HepG2 (cell line): ENCODE results near the gene LIPN. TPM values are rescaled to one million over a fixed set of nuclear protein-coding genes. Genes with fewer than 3 reads are reported as not detected.

ENCODE experiments used
- ATAC-seq: fragments of 200-7000 bp; cut with Tn5 transposase; 3 replicates; pipeline ENCODE4 v1.9.1; 2020; ENCODE audit warnings: mild to moderate bottlenecking, moderate library complexity
- BruUV-seq: library from RNA; stranded (reverse); fragments of 400-500 nt; replicated peaks from 2 replicates; lab custom pipeline; 2021; lab: Mats Ljungman, UMichigan
- CTCF ChIA-PET: fragments of 300-600 bp; formaldehyde crosslinking; extraction: SDS; loops from one replicate; lab custom pipeline; 2021; ENCODE audit warnings: low total read pairs, inconsistent platforms, low intra/inter-chr PET ratio; lab: Yijun Ruan, JAX
- POLR2A ChIA-PET: fragments of 350-600 bp; sonication (Branson Sonifier 250); formaldehyde crosslinking; loops from one replicate; lab custom pipeline; 2020; ENCODE audit warnings: antibody characterized with exemption, inconsistent platforms; lab: Yijun Ruan, JAX
- DNase-seq: peaks from one replicate; pipeline ENCODE4 v3.0.0-alpha.2; 2015; ENCODE audit warnings: low spot score
- FAIRE-seq: peaks from 3 replicates; lab custom pipeline; 2011; peaks lifted over from hg19 to GRCh38; lab: Jason Lieb, UNC
- H2AFZ ChIP-seq: one replicate; pipeline ENCODE4 v1.6.1; 2011; ENCODE audit warnings: low read length, inconsistent platforms
- H3K27ac ChIP-seq: fragments of 300-600 bp; 3 replicates; pipeline ENCODE4 v1.8.0; 2011; ENCODE audit warnings: mixed run types, mild to moderate bottlenecking, mixed read lengths, low read length, inconsistent platforms; ENCODE audit not compliant: insufficient read depth; ENCODE audit errors: extremely low read length
- H3K27me3 ChIP-seq, 2 experiments: fragments of 200-600 bp in 1 of 2; 2 replicates in 1 of 2; 3 replicates in 1 of 2; pipeline versions ENCODE4 v1.6.0 to v1.8.0; 2011; ENCODE audit warnings: low read length in 2 of 2, mild to moderate bottlenecking in 2 of 2, moderate library complexity in 2 of 2, inconsistent platforms in 1 of 2; ENCODE audit not compliant: insufficient read depth in 2 of 2, control insufficient read depth in 1 of 2
- H3K36me3 ChIP-seq, 2 experiments: fragments of 200-600 bp in 1 of 2; replicated peaks in 1 of 2; 2 replicates in 1 of 2; 3 replicates in 1 of 2; pipeline versions ENCODE4 v1.5.1 to v1.8.0; 2011; ENCODE audit warnings: low read length in 2 of 2, inconsistent platforms in 1 of 2; ENCODE audit not compliant: insufficient read depth in 2 of 2, control insufficient read depth in 1 of 2
- H3K4me1 ChIP-seq: 2 replicates; pipeline ENCODE4 v1.5.1; 2012; ENCODE audit warnings: low read length, inconsistent platforms; ENCODE audit not compliant: insufficient read depth
- H3K4me2 ChIP-seq: 2 replicates; pipeline ENCODE4 v1.6.0; 2011; ENCODE audit warnings: low read depth, low read length, inconsistent platforms
- H3K4me3 ChIP-seq, 3 experiments: fragments of 200-600 bp in 1 of 3; sonication (generic), shearing (Covaris generic) in 1 of 3; replicated peaks in 1 of 3; 2 replicates each; pipeline ENCODE4 v1.5.1; 2011 to 2016; ENCODE audit warnings: low read length in 3 of 3, inconsistent platforms in 2 of 3, low read depth in 2 of 3, mild to moderate bottlenecking in 2 of 3, control low read depth in 1 of 3, mixed read lengths in 1 of 3; ENCODE audit not compliant: insufficient read depth in 1 of 3
- H3K79me2 ChIP-seq: one replicate; pipeline ENCODE4 v1.6.1; 2011; ENCODE audit warnings: low read length, inconsistent platforms; ENCODE audit not compliant: insufficient read depth
- H3K9ac ChIP-seq: 2 replicates; pipeline ENCODE4 v1.6.0; 2011; ENCODE audit warnings: mild to moderate bottlenecking, low read depth, low read length, inconsistent platforms; ENCODE audit not compliant: insufficient read depth
- H3K9me3 ChIP-seq: 2 replicates; pipeline ENCODE4 v1.5.1; 2012; ENCODE audit warnings: mild to moderate bottlenecking, low read length
- H4K20me1 ChIP-seq: 2 replicates; pipeline ENCODE4 v1.6.0; 2011; ENCODE audit warnings: inconsistent platforms, mild to moderate bottlenecking, low read length, moderate library complexity; ENCODE audit not compliant: insufficient read depth
- ATF7 ChIP-seq, 2 experiments: fragments of 450-650 bp in 1 of 2; sonication (generic) in 1 of 2; formaldehyde crosslinking in 1 of 2; IDR thresholded peaks; 2 replicates each; pipeline versions ENCODE4 v1.4.0 to v1.6.1; 2016 to 2020; ENCODE audit warnings: antibody characterized with exemption in 1 of 2, mild to moderate bottlenecking in 1 of 2, missing genetic modification reagents in 1 of 2
- CSRNP1 ChIP-seq: sonication (generic); formaldehyde crosslinking; IDR thresholded peaks from 2 replicates; pipeline ENCODE4 v1.8.1; 2023; ENCODE audit warnings: mild to moderate bottlenecking, missing genetic modification reagents
- GTF2F1 ChIP-seq: fragments of 150-350 bp; IDR thresholded peaks from 2 replicates; pipeline ENCODE4 v1.6.1; 2014; ENCODE audit warnings: low read length
- IRF9 ChIP-seq: sonication (generic); formaldehyde crosslinking; IDR thresholded peaks from 2 replicates; pipeline ENCODE4 v1.8.0; 2022; ENCODE audit warnings: missing genetic modification reagents, mild to moderate bottlenecking, borderline replicate concordance
- MIER2 ChIP-seq: IDR thresholded peaks from 2 replicates; pipeline ENCODE4 v1.6.1; 2016; ENCODE audit warnings: missing biosample characterization, missing genetic modification reagents
- NRL ChIP-seq: sonication (generic); formaldehyde crosslinking; IDR thresholded peaks from 2 replicates; pipeline ENCODE4 v1.5.0; 2020; ENCODE audit warnings: missing genetic modification reagents, mild to moderate bottlenecking, moderate library complexity, borderline replicate concordance
- TBX2 ChIP-seq: sonication (generic); formaldehyde crosslinking; IDR thresholded peaks from 2 replicates; pipeline ENCODE4 v1.5.0; 2020; ENCODE audit warnings: missing genetic modification reagents, mild to moderate bottlenecking, borderline replicate concordance
- ZBTB42 ChIP-seq: sonication (generic); formaldehyde crosslinking; IDR thresholded peaks from 2 replicates; pipeline ENCODE4 v1.5.0; 2020; ENCODE audit warnings: mild to moderate bottlenecking, missing genetic modification reagents
- ZFAT ChIP-seq: sonication (generic); formaldehyde crosslinking; conservative IDR thresholded peaks from 2 replicates; pipeline ENCODE4 v1.8.1; 2023; ENCODE audit warnings: missing genetic modification reagents, inconsistent platforms
- ZNF232 ChIP-seq: sonication (generic); formaldehyde crosslinking; IDR thresholded peaks from 2 replicates; pipeline ENCODE4 v1.4.0; 2020; ENCODE audit warnings: missing genetic modification reagents, borderline replicate concordance
- ZNF251 ChIP-seq: sonication (generic); formaldehyde crosslinking; IDR thresholded peaks from 2 replicates; pipeline ENCODE4 v1.9.0; 2021; ENCODE audit warnings: mild to moderate bottlenecking, missing genetic modification reagents
- ZNF749 ChIP-seq: sonication (generic); formaldehyde crosslinking; IDR thresholded peaks from 2 replicates; pipeline ENCODE4 v1.8.0; 2022; ENCODE audit warnings: mild to moderate bottlenecking, missing genetic modification reagents, moderate library complexity, borderline replicate concordance
- ZNF772 ChIP-seq: sonication (generic); formaldehyde crosslinking; IDR thresholded peaks from 2 replicates; pipeline ENCODE4 v1.5.0; 2020; ENCODE audit warnings: mild to moderate bottlenecking, missing genetic modification reagents
- WGBS: methylation state at CpG from one replicate; pipeline ENCODE4 v1.1.6; 2017; ENCODE audit warnings: low lambda C conversion rate; 5-methylcytosine and 5-hydroxymethylcytosine counted together
- in situ Hi-C: cut with HindIII; loops from 2 replicates; pipeline ENCODE4 v1.10.0; 2017; ENCODE audit warnings: low pct_unique_long_range_greater_than_20kb; ENCODE audit not compliant: extremely low pct_ligation_motif_present
- intact Hi-C: fragments of 100-400 bp; cut with micrococcal nuclease; formaldehyde crosslinking; loops from one replicate; pipeline ENCODE4 v1.10.0; 2022; ENCODE audit not compliant: unreplicated experiment
- polyA plus RNA-seq, 8 experiments: library from polyadenylated mRNA; depleted of rRNA in 3 of 8; stranded (reverse) in 7 of 8; unstranded in 1 of 8; fragments of >200 nt; fragmentation: Illumina TruSeq in 4 of 8; extraction: Trizol in 4 of 8; gene quantifications; 2 replicates each; pipeline versions ENCODE4 v1.2.1 to v1.2.3, GENCODE V29; 2011 to 2016; ENCODE audit warnings: low read depth in 4 of 8, missing spikeins in 1 of 8, mixed read lengths in 1 of 8; ENCODE audit not compliant: insufficient read depth in 1 of 8
- total RNA-seq, 5 experiments: library from RNA; depleted of rRNA; stranded (reverse); fragments of >200 nt; fragmentation: Illumina TruSeq; extraction: Trizol; gene quantifications; 2 replicates each; pipeline ENCODE4 v1.2.3, GENCODE V29; 2016; ENCODE audit warnings: low read depth in 1 of 5

Gene LIPN
- total and polyA plus RNA-seq, 2 of the 13 experiments (the other 11 are each of a cell fraction or from before 2014, with no cell fraction given), result not detected

- in situ Hi-C loops, result no loop called here
- Histone ChIP-seq H3K9me3 (no peaks in the 10 kb centered on the region), H4K20me1 (no peaks in the 10 kb centered on the region), H3K27ac (no peak overlapping the region), H3K36me3 (no peaks in the 10 kb centered on the region), H3K79me2 (no peaks in the 10 kb centered on the region), H3K4me3 (no peak overlapping the region), H3K27me3 (no peaks in the 10 kb centered on the region), H3K4me1 (no peaks in the 10 kb centered on the region), H3K9ac (no peak overlapping the region), H2AFZ (no peak overlapping the region), H3K4me2 (no peak overlapping the region)
- intact Hi-C loops, result no loop called here
- ATAC-seq, result no peak
- TF ChIP-seq ZNF772 (CRISPR knock-in tag) (no peak), MIER2 (CRISPR knock-in tag) (no peak), ZNF232 (no peak), ATF7 (IDR thresholded peaks at IDR 0.05) (peak; percentile 58), ATF7 (CRISPR knock-in tag; IDR thresholded peaks at IDR 0.05) (no peak)
- CTCF ChIA-PET, result no interaction called here
- no TSS peak for BruUV-seq
- POLR2A ChIA-PET, result no interaction called here
- no peak for DNase-seq
- no peak for FAIRE-seq
- 27% methylated on average over 2 of the region's 2 CpGs for WGBS
These were observed 40.6 kb downstream of the LIPN start for GRCh38 chr10:88800152-88801125.

- Histone ChIP-seq H3K79me2 (no peaks in the 10 kb centered on the region), H3K4me1 (no peaks in the 10 kb centered on the region), H3K4me3 (no peak within 1 kb of the TSS), H3K27ac (no peak within 1 kb of the TSS), H3K4me2 (no peak within 1 kb of the TSS), H4K20me1 (no peaks in the 10 kb centered on the region), H3K36me3 (no peaks in the 10 kb centered on the region), H3K9ac (no peak within 1 kb of the TSS), H3K27me3 (no peaks in the 10 kb centered on the region; a peak in 1 of 5 replicates), H3K9me3 (no peaks in the 10 kb centered on the region), H2AFZ (no peak within 1 kb of the TSS)
- BruUV-seq, result no TSS peak
- DNase-seq (no peak), ATAC-seq (no peak), FAIRE-seq (no peak)
- WGBS, result 5% methylated on average over 2 of the region's 2 CpGs
- ChIA-PET CTCF (no interaction called here), POLR2A (no interaction called here)
- in situ Hi-C loops, result no loop called here
- intact Hi-C loops, result no loop called here
- TF ChIP-seq GTF2F1 (no peak), TBX2 (no peak), NRL (CRISPR knock-in tag) (no peak), CSRNP1 (CRISPR knock-in tag) (no peak), ZBTB42 (CRISPR knock-in tag) (no peak), IRF9 (CRISPR knock-in tag) (no peak), ZNF251 (no peak), ZNF749 (CRISPR knock-in tag) (no peak), ZFAT (no peak)
These were observed 42.9 kb downstream of the LIPN start, which contains the start of gene LIPM for GRCh38 chr10:88802523-88803285. Gene LIPM (plus strand): TSS chr10:88802730. CDS start chr10:88802897, 167 bp downstream.
